UCSD-AML1 (cell line): ENCODE measurements around the gene NTN1.
"Not testable (repeated sequence)": the region's sequence is repeated elsewhere in the genome, so short reads cannot be mapped to it uniquely, and the experiment has no call there.

Experiments
- DNase-seq: peaks from one replicate; lab custom pipeline; 2025; ENCODE audit not compliant: unreplicated experiment; lab: John Stamatoyannopoulos, UW

NTN1 gene

DNA sequence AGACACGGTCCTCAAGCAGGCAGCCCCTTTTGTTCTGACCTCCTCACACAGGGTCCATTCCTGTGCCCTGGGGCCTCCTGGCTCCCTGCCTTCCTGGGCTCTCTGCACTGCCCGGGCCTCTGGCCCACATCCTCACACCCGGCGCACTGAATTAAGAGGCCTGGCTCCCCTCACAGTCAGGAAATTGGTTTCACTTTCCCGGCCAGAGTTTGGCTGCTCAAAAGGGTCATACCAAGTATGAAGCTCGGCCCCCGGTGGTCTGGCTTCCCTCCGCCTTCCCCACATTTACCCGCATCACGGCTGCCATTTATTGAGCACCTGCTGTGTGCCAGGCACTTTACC, 220.0 kb downstream of the NTN1 start:
- DNase-seq: no peak

DNA sequence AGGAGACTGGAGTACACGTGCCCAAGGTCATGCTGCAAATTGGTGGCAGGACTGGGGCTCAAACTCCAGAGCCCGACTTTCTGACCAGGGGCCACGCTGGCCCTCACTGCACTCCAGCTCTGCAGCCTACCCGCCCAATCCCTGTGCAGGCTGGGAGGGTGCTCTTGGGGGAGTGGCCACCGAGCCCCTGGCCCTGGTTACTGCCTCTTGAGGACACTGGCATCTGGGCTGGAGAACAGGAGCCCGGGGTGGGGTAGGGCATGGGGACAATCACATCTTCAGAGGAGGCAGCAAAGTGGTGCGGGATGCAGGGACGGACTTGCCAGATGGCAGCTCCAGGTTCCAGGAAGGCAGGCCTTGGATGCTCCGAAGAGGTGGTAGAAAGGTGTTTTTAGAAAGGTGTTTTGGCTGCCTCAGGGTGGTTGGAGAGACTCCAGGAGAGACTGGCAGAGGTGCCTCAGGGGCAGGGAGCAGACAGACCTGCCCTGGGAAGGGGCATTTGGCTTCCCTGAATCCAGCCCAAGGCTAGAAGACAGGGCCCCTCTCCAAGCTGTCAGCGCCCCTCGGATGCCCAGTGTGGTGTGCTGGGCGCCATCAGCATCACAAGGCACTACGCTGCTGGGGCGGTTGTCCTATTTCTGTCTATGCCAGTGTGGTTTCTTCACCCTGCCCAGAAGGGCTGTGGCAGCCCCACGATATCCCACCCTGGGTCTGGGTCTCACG, 220.6 kb downstream of the NTN1 start:
- DNase-seq: no peak

DNA sequence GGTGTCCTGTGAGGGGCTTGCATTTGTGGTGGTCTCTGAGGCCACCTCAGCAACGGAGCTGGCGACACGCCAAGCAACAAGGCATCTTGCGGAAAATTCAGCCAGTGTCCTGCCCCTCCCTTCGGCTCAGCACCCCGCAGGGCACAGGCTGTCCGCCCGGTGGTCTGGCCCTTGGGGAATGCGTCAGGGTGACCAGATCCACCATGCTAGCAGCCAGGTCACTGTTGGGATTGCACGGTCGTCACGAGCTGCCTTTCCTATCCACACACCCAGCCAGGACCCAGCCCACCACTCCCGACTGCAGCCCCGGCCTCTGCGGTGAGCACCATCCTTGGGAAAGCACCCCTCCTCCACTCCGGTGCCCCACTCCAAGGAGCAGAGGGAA, 221.2 kb downstream of the NTN1 start:
- DNase-seq: no peak

DNA sequence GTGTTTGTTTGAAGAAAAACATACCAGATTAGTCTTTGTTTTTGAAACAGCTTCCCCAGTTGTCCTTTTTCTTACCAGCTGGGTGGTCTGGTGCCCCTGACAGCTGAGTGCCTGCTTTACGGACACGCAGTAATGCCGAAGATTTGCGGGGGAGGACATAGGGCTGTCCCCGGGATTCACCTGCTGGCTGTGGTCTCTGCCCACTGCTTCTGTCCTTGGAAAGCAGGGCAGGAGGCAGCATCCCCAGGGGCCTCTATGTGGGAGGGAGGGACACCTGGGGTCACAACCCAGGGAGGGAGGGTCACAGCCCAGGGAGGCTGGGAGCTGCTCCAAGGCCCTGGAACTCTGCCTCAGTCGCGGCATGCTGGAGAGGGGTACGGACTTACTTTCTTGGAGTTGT, 221.7 kb downstream of the NTN1 start:
- DNase-seq: no peak

DNA sequence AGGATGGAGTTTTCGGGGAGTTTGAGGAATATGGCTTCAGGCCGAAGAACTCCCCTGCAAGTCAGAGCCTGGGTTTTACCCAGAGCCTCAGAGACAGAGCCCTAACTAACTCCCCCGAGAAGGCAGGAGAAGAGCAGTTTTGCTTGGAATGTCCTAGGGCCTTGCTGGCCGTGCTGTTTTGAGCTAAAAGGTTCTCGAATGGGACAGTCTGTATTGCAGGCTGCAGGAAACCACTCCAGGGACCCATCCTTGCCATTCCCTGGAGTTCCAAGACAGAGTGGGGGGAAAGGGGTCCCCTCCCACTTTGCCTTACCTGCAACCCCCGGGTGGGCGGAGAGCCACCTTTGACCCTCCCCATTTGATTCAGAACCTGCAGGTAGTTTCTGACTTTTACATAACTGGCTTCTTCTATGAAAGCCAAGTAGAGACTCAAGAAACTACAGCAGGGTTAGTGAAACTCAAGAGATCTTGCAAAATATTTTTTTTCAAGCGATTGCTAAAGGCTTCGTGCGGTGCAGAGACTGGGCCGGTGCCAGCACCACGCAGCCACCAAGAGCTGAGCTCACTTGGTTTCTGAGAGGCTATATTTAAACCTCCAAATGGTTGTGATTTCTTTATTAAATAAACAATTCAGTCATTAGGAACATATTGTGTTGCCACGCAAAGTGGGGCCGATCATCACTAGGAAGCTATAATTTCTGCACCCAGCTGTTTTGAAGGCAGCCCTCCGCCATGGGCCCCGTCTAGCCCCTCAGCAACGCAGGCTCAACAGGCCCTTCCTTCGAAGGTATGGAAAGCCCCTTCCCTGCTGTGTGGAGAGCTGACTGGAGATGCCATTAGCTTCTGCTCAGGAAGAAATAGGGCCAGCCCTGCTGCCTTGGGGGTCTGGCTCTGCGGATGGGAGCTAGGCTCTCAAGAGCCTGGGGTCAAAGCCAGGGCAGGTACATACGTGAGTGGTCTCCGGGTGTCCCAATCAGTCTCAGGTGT, 223.0 kb downstream of the NTN1 start:
- DNase-seq: no peak

DNA sequence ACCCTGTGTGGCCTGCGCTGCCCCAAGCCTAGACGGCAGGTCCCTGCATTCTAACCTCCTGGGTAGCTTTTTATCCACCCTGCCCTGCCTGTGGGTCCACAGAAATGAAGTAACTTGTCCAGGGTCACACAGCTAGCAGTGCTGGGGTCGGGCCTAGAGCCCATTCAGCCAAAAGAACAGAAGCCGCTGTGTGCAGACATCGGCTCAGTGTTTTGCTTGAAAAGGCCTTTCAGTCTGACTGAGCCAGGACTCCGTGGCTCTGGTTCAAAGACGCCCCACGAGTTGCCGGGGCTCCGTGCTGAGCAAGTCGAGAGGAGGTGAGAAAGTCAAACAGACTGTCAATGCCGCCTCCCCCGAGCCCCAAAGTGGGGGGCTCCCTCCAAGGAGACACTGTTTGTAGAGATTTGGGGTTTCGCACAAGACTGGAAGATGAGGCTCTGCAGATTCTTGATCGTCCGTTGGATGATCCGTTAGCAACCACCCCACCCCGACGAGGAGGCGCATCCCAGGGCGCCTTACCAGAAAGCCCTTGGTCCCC, 226.2 kb downstream of the NTN1 start:
- no peak for DNase-seq

DNA sequence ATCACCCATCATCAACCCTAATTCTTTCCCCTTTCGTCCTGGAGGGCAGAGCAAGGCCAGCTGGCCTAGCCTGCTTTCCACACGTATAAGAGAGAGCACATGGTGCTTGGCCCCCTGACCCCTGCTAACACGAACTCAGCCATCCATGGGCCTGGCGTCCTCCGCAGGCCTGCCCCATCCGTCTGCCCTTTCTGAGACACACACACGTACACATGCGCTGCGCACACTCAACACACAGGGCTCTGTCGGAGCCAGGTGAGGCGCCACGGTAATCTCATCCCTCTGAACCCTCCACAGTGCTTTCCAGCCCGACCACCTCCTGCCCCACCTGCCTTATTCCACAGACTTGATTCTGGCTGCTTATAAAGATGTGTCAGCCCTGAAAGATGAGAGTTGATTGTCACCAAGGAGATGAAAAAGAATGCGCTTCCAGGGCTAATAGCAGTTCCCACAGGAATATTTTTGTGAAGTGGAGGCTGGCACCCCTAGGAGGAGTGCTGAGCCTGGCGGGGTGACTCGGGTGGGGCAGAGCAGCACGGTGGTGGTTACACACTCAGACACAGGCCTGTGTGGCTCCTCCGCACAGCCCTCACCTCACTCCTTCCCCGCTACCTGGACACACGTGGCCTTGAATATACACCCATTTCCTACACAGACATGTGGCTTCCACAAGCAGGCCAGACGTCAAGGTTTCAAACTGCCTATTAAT, 228.1 kb downstream of the NTN1 start:
- DNase-seq: no peak

DNA sequence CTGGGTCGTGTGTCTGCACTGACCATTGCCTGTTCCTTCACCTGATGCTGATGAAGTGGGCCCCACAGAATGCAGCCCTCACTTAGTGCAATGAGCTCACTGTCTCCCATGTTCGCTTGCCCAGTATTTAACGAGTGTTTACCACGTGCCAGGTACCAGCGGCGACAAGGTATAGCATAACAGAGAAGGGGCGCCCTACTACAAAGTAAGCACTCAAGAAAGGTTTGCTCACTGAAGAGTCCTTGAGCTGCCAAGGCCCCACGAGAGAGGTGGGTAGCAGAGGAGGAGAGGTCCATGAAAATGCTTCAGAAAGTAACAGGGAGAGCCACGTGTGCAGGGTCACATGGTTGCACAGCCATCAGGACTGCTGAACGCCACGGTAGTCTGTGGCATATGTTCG, 230.0 kb downstream of the NTN1 start:
- DNase-seq: no peak

DNA sequence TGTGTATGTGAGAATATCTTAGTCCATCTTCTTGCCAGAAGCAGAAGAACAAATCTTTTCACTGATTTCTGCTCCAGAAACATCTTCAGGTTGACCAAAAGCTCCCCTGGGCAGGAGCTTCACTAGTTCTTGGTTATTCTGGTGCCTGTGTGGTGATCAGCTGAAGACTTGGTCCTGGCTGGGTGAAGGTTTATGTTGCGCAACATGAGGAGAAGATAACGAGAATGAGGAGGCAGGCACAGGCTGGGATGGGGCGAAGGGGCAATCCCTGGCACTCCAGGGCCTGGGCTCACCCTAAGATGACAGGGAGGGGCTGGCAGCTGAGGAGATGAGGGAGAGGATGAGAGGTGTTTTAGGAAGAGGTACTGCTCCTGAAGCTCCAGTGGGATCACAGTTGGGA, 232.0 kb downstream of the NTN1 start:
- DNase-seq: no peak

DNA sequence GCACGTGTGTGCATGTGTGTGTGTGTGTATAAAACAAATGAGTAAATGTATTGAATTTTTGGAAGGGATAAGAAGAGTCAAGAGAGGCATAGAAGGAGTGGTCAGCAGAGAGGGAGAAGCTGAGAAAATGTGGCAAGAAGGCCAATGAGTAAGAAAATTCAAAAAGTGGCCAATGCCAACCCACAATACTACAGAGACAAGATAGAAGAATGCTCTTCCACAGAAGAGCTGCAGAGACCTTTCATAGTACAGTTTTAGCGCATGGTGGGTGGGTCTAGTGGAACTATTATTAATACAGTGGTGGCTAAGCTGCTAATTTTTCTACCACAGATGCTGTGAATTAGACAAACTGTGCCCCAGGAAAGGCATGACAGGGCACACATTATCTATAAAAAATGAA, 233.5 kb downstream of the NTN1 start:
- DNase-seq: no peak

DNA sequence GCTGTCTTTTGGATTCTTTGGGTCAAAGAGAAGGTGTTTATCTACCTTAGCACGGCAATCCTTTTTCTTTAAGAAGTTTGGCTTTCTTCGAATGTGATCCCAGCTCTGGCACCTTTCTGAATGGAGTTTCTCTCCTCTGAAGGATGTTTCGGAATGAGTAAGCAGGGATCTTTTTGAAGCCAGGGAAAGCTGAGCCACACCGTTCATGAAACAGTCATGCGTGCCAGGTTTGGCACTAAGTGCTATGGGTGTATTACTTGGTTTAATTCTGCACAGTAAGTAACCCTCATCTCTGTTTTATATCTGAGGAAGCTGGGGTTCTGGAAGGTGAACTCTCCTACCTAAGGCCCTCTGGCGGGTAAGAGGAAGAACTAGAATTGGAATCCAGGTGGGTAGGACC, 234.5 kb downstream of the NTN1 start:
- DNase-seq: no peak

DNA sequence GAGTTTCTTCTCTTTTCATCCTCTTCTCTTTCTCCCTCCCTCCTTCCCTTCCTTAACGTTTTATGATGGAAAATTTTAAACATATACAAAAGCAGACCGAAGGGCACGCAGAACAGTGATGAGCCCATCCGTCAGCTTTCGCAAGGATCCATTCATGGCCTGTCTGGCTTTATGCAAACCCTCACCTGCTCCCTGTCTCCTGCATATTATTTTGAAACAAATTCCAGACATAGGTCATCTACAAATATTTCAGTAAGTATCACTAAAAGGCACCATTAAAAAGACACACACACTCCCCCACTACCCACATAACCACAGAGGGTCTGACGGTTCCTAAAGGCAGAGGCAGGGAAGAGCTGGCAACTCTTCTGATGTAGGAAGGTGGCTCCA, 235.0 kb downstream of the NTN1 start:
- no peak for DNase-seq

DNA sequence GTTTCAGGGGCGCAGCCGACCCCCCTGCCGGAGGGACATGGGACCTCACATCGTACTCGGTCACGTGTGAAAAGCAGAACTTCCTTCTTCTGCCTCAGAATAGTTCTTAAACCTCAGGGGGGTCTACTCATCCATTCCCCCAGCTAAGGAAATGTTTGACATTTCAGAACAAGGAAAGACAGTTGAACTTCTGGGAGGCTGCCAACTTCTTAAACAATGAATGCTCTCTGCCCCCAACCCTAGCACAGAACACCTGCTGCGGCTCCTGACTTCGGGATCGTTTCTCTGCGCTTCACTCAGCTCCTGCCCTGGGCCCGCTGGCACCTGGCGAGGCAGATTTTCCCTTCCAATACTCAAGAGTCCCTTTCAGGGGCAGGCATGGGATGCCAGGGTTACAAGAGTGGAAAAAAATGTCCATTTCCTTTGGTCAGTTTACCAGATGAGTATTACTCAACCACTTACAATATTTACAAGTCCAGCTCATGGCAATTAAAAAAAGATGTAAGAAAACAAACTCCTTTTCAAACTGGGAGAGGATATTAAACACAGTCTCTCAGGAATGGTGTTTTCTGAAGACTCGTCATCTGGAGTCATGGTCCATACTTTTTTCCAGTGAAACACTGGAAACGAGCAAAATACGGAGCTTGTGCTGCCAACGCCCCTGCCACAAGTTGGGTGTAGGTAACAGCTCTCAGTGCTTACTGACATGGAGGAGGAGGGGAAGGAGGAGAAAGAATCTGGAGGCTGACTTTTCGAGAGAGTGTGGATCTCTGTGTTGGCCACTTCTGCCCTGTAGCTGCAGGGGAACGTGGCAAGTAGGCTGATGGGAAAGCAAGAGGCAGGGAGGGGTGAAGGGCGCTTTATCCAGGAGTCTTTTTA, 235.7 kb downstream of the NTN1 start:
- peak; percentile 24 for DNase-seq

DNA sequence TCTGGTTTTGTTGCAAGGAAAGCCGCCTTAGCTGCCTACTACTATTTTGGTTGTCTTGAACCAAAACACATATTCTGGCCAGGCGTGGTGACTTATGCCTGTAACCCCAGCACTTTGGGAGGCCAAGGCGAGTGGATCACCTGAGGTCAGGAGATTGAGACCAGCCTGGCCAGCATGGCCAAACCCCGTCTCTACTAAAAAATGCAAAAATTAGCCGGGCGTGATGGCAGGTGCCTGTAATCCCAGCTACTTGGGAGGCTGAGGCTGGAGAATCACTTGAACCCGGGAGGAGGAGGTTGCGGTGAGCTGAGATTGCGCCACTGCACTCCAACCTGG, 236.3 kb downstream of the NTN1 start:
- DNase-seq: not testable (repeated sequence)

DNA sequence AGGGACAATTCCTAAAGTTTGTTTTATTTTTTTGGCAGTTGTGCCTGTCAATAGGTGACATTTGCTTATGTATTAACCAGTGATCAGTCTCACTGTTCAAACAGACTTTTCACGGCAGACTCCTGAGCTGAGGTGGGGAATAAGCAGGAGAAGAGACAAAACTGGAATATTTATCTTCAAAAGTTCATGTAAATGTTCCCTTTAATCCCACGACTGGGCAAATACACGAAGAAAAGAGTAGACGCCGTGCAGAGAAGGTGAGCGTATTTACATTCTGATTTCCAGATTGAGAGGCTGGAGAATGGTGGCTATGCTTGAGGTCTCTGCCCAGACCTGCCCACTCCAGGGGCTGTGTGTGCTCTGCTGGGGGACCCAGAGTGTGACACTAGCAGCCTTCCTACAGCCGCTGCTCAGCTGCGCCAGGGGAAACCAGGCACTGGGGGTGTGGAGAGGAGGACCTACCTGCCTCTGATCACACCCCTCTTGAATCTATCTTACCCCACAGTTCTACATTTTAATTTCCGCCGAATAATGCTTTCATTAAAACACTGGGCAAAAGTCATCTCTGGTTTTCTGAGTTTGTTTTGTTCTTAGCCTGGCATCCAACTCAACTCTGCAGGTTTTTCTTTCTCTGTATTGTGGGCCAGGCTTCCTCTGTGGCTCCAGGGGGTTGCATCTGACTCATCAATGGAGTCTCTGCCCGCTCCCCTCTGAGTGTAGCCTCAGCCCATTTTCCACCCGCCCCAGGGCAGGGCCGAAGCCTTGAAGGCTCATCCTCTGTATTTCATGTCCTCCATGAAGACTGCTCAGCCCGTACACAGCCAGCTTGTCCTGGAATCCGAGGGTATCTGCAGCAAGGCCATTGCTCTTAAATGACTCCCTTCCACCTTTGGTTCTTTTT, 237.1 kb downstream of the NTN1 start:
- DNase-seq: no peak

DNA sequence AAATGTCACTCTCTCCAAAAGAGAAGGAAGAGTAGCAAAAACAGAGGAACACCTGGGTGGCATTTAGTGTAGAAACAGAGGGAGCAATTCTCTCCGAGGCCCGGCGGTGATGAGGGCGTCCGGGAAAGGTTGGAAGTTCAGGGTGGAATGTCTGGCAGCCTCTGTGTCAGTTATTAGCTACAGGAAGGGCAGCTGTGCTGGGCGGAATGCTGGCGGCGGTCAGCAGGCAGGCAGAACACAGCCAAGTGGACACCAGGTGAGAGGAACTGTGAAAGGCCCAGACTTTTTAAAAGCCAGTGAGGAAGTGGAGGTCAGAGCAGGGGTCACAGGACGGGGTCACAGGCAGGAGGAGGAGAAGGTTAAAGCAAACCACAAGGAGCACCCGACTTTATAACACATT, 238.1 kb downstream of the NTN1 start:
- DNase-seq: no peak

DNA sequence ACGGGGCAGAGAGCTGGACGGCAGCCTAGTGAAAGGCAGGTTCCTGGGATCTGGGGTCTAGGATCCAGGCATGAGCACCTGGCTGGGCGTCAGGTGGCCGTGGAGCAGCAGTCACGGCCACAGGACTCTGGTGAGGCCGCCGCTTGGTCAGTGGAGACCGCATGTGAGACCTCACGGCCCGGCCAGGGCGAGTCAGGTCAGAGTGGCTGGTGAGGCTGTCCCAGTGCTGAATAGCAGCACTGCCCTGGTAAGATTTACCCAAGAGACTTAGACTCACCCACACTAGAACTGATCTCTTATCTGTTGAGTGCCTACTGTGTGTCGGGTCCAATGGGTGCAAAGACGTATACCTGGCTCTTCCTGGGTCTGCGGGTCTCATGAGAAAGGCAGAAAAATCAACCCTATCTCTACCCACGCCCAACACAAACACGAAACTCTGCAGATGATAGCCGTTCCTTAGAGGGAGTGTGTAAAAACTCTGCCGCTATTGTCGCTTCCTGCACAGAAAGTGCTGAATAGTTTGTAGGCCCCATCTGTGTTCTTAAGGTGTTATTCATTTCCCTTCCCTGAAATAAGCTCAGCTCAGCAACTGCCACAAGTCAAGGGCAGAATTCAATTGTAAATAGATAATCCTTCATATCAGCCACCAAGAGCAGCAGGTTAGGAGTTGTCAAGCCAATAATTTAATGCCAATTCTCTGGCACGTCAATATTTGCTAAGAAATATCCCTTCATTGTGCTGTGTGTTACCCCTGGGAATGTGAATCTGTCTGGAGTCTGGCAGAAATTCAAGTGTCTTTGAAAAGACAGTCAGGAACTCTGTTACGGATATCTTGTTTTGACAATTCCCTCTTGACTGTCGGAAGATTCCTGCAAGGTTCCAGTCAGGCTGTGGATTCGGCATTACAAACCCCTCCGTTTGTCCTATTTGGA, 240.0 kb downstream of the NTN1 start:
- no peak for DNase-seq

DNA sequence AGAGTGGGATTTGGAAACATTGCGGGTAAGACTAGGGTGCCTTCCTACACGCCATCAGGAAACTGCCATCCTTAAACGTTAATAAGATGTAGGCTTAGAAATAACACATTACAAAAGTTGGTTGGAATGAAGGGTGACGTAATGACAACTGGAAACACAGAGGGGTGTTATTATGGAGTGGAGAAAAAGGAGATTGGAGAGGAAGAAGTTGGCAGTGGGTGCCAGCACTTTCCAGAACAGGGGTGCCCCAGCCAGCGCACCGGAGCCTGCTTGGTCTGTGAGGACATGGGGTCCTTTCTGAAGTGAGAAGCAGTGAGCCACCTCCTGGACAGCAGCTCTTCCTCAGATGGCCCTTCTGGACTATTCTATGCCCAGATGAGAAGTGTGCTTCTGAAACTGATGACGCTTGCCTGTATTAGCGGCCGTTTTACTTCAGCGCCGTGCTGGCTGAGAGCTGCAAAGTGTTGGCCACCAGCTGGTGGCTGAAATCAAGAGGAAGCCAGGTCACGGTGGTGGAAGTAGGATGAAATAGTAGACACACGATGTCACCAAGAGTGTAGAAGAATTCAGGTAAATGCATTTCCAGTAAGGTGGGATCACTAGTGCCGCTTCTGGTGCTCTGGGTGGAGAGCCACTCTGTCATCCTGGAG, 244.8 kb downstream of the NTN1 start:
- DNase-seq: no peak
